GM18909 (cell line): ENCODE results near the gene INSM2.

Source experiments
- ATAC-seq: cut with Tn5 transposase; IDR thresholded peaks from one replicate; pipeline ENCODE4 v1.9.1; 2021; ENCODE audit warnings: mild to moderate bottlenecking; ENCODE audit not compliant: unreplicated experiment, poor library complexity

INSM2 gene

DNA sequence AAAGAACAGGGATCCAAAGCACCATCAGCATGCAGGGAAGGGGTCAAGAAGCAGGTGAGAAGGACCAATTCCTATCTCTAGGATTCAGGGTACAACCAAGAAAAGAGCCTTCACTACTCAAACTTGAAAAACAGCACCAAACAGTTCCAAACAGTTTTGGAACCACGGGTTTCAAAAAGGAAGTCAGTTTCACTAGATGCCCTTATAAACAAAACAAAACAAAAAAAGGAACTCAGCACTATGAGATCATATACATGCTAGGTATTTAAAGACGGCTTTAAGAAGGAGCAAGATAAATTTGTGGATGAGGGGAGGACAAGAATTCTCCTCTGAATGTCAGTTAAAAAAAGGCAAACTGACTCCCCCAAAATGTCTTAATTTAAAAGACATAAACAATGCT lies 6.0 kb downstream of the INSM2 start:
- ATAC-seq = no peak

GRCh38 chr14:35543006-35543405 lies 9.0 kb downstream of the INSM2 start:
- no peak for ATAC-seq

GRCh38 chr14:35549551-35549950 lies 15.6 kb downstream of the INSM2 start:
- ATAC-seq = no peak

GRCh38 chr14:35551081-35551480 lies 17.1 kb downstream of the INSM2 start:
- no peak for ATAC-seq

- ATAC-seq = no peak
These were observed 19.8 kb downstream of the INSM2 start for GRCh38 chr14:35553808-35554207.

GRCh38 chr14:35556548-35556947 lies 22.6 kb downstream of the INSM2 start:
- no peak for ATAC-seq

DNA sequence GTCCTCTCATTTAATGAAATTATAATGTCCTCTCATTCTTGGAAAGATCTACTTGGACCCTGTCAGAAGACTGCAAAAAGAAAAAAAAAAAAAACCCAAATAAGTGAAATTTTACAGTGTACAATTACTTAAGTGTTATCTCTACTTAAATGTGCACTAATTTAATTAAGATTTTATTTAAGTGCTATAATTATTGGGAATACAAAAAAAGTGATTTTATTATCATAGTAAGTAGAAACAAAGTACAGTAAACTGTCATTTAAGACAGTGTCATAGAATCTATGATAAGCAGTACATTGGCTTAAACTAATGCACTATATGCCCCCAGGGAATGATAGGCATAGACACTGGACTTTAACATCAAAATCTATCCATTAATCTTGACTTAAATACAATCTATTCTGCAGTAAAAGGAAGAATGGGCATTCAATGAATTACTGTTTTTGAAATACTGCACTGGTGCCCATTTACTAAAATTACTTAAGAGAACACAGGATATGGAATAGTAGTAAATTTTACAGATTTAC lies 23.3 kb downstream of the INSM2 start:
- ATAC-seq = no peak

GRCh38 chr14:35558680-35559079 lies 24.7 kb downstream of the INSM2 start:
- no peak for ATAC-seq

DNA sequence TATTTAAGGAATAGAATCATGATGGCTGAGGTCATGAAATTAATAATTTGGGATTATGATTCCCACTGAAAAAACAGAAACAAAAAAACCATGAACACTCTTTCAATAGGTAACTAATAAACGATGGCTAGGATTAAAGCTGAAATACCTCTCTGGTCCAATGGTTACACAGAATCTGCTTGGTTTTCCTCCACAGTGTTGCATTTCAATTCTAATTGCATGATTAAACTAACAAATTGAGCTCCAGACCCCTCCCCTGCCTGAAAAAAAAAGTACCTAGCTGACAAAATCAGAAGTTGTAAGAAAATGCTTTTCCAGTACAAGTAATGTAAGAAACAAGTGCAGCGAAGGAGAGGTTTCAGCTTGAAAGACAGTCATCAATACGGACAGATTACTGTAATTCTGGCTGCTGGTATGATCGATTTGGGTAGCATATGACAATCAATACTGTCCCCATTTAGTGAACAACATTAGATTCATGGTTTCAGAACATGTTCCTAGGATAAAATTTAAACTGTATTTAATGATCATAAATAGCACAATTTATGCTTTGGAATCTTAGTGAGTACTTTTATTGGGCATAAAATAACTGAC lies 32.0 kb downstream of the INSM2 start:
- no peak for ATAC-seq

- ATAC-seq = no peak
These were observed 37.6 kb downstream of the INSM2 start for GRCh38 chr14:35571598-35571997.

DNA sequence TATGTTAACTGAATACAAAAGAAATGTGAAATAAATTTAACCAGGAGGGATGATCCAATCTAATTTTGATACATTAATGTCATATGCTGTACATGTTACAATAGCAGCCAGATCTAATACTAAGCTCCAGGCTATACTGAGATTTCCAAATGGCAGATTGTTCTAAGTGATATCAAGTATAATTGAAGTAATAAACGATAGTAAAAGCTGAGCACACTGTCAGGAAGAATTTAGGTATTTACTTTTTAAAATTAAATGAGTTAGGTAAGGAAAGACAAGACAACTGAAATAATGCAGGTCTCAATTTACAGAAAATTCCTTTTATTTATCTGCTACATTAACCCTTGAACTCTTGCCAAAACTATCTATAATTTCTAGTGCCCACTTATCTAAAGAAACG lies 39.9 kb downstream of the INSM2 start:
- no peak for ATAC-seq

- ATAC-seq = no peak
These were observed 42.3 kb downstream of the INSM2 start for GRCh38 chr14:35576260-35576659.

DNA sequence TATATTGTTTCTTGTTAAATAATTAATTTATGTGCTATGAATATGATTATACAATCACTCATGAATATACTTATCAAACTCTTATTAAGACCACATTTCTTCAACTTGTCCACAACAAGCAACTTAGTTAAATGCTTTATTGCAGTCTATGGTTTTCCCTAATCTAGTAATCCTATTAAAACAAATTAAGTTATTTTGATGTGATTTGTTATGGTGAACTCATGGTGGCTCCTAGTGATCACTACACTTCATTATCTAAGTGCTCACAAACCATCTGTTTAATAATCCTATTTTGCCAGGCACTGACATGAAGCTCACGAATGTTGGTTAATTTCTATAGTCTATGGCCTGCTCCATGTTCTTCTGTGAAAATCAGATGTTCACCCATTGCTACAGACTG lies 42.9 kb downstream of the INSM2 start:
- no peak for ATAC-seq

GRCh38 chr14:35578135-35578534 lies 44.2 kb downstream of the INSM2 start:
- no peak for ATAC-seq

DNA sequence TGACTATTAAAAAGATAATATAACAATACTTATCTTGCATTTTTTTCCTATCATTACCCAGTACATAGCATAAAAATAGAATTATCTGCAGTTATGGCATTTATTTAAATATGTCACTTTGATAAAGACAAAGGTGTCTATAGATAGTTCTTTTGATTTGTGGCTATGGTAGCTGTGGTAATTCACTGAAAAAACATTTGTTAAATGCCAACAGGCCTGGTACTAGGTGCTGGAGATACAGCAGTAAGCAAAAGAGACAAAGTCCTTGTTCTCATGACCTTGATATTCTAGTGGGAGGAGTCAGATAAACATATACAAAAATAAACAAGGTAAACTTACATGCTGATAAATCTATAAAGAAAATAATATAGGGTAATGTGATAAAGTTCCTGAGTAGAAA lies 44.7 kb downstream of the INSM2 start:
- ATAC-seq = no peak
